Activated CD4-positive, alpha-beta memory T cell treated with anti-CD3 and anti-CD28 coated beads, Interleukin-2, amount 10 ng/mL, durations not matched to agents 7 days and 5 days (primary cell): ENCODE results near the gene XRCC6. TPM values are rescaled to one million over a fixed set of nuclear protein-coding genes. Genes with fewer than 3 reads are reported as not detected.
"Not testable (repeated sequence)": the region's sequence is repeated elsewhere in the genome, so short reads cannot be mapped to it uniquely, and the experiment has no call there.

Experiments
- CTCF ChIA-PET: fragments of 350-600 bp; sonication (Branson Sonifier 250); formaldehyde crosslinking; loops from one replicate; lab custom pipeline; 2021; ENCODE audit warnings: antibody characterized with exemption, inconsistent platforms; lab: Charles Lee
- POLR2A ChIA-PET: fragments of 350-600 bp; sonication (Branson Sonifier 250); formaldehyde crosslinking; loops from one replicate; lab custom pipeline; 2021; ENCODE audit warnings: antibody characterized with exemption; lab: Charles Lee
- DNase-seq: peaks from one replicate; pipeline ENCODE4 v3.0.0-alpha.2; 2020
- H3K27ac Mint-ChIP-seq: one replicate; pipeline ENCODE4 v1.8.0; 2021; ENCODE audit warnings: mild to moderate bottlenecking, mixed read lengths
- H3K27me3 Mint-ChIP-seq: one replicate; pipeline ENCODE4 v1.8.0; 2021; ENCODE audit warnings: mixed read lengths
- H3K36me3 Mint-ChIP-seq: one replicate; pipeline ENCODE4 v1.8.0; 2021; ENCODE audit warnings: low read depth, mixed read lengths
- H3K4me1 Mint-ChIP-seq: one replicate; pipeline ENCODE4 v1.8.0; 2021; ENCODE audit warnings: mixed read lengths
- H3K4me3 Mint-ChIP-seq: one replicate; pipeline ENCODE4 v1.8.0; 2021; ENCODE audit warnings: mild to moderate bottlenecking, mixed read lengths
- H3K9me3 Mint-ChIP-seq: one replicate; pipeline ENCODE4 v1.8.0; 2021; ENCODE audit warnings: mixed read lengths
- total RNA-seq, 2 experiments: library from RNA; stranded (reverse); gene quantifications; one replicate each; pipeline ENCODE4 v1.2.3, GENCODE V29; 2021

XRCC6 gene
- total RNA-seq, result 100 to 1,000 TPM; 244 to 251 TPM

- CTCF ChIA-PET, result interaction anchor here (0.8 to 2.9 kb wide), 7 partner anchors 17 to 78 kb away, joined by 4 to 10 read pairs (median 6); partner anchors contain the start of genes PMM1 and SNU13
- POLR2A ChIA-PET, result interaction anchor here (0.6 to 4.8 kb wide), 40 partner anchors 10 to 670 kb away, joined by 3 to 158 read pairs (median 6); partner anchors contain the start of genes ACO2, CCDC134, CENPM and PHF5A
- peaks cover 46% of the 10 kb centered on the region for H3K4me1 Mint-ChIP-seq
Measured at GRCh38 chr22:41621099-41621910, at the start of gene XRCC6. TSS of gene XRCC6 (plus strand) at chr22:41621295. CDS start at chr22:41622005, 710 bp downstream.

GRCh38 chr22:41571786-41572185, 49.3 kb upstream of the XRCC6 start:
- Mint-ChIP-seq H3K4me1 (no peaks in the 10 kb centered on the region), H3K4me3 (no peak overlapping the region), H3K27me3 (no peaks in the 10 kb centered on the region), H3K9me3 (no peaks in the 10 kb centered on the region), H3K36me3 (peaks cover 4% of the 10 kb centered on the region), H3K27ac (no peak overlapping the region)
- DNase-seq, result no peak
- POLR2A ChIA-PET, result no interaction called here
- CTCF ChIA-PET, result no interaction called here

More at GRCh38 chr22:41621099-41621910, at the start of gene XRCC6:
- H3K27ac Mint-ChIP-seq, result peak within 1 kb of the TSS; percentile 97
- peak; percentile 100 for DNase-seq
- no peaks in the 10 kb centered on the region for H3K9me3 Mint-ChIP-seq
- H3K36me3 Mint-ChIP-seq, result peaks cover 44% of the 10 kb centered on the region
- H3K4me3 Mint-ChIP-seq, result peak within 1 kb of the TSS; percentile 99
- no peaks in the 10 kb centered on the region for H3K27me3 Mint-ChIP-seq

GRCh38 chr22:41572305-41572704, 48.8 kb upstream of the XRCC6 start:
- POLR2A ChIA-PET, result interaction anchor here (0.9 to 3.3 kb wide), 2 partner anchors 17 to 49 kb away, joined by 3 to 18 read pairs; partner anchors contain the start of genes PMM1 and XRCC6
- CTCF ChIA-PET, H3K27ac Mint-ChIP-seq: not testable (repeated sequence)

GRCh38 chr22:41573677-41574076, 47.4 kb upstream of the XRCC6 start:
- Mint-ChIP-seq H3K27me3 (no peaks in the 10 kb centered on the region), H3K9me3 (no peaks in the 10 kb centered on the region), H3K27ac (no peak overlapping the region), H3K36me3 (peaks cover 16% of the 10 kb centered on the region), H3K4me3 (no peak overlapping the region), H3K4me1 (no peaks in the 10 kb centered on the region)
- no peak for DNase-seq
- POLR2A ChIA-PET, result interaction anchor here (3.3 kb wide), 1 partner anchor 16 kb away, joined by 18 read pairs; the partner anchor contains the start of gene PMM1
- CTCF ChIA-PET, result no interaction called here

More at GRCh38 chr22:41572305-41572704, 48.8 kb upstream of the XRCC6 start:
- not testable (repeated sequence) for H3K36me3 Mint-ChIP-seq, DNase-seq, H3K27me3 Mint-ChIP-seq, H3K9me3 Mint-ChIP-seq, H3K4me1 Mint-ChIP-seq, H3K4me3 Mint-ChIP-seq

GRCh38 chr22:41574847-41575381, 46.2 kb upstream of the XRCC6 start:
- Mint-ChIP-seq H3K4me1 (no peaks in the 10 kb centered on the region), H3K4me3 (no peak overlapping the region), H3K36me3 (peaks cover 16% of the 10 kb centered on the region), H3K27ac (no peak overlapping the region), H3K27me3 (no peaks in the 10 kb centered on the region), H3K9me3 (no peaks in the 10 kb centered on the region)
- ChIA-PET POLR2A (interaction anchor here (3.3 kb wide), 1 partner anchor 15 kb away, joined by 18 read pairs; the partner anchor contains the start of gene PMM1), CTCF (interaction anchor here (0.6 kb wide), 1 partner anchor 514 kb away, joined by 3 read pairs; no protein-coding TSS in a partner anchor)
- no peak for DNase-seq

GRCh38 chr22:41575533-41575932, 45.6 kb upstream of the XRCC6 start:
- peaks cover 21% of the 10 kb centered on the region for H3K36me3 Mint-ChIP-seq
- ChIA-PET POLR2A (interaction anchor here (3.3 kb wide), 1 partner anchor 14 kb away, joined by 18 read pairs; the partner anchor contains the start of gene PMM1), CTCF (no interaction called here)
- H3K27ac Mint-ChIP-seq, result no peak overlapping the region
- DNase-seq, result no peak
- H3K27me3 Mint-ChIP-seq, result no peaks in the 10 kb centered on the region
- no peaks in the 10 kb centered on the region for H3K9me3 Mint-ChIP-seq
- H3K4me1 Mint-ChIP-seq, result peaks cover 6% of the 10 kb centered on the region
- H3K4me3 Mint-ChIP-seq, result no peak overlapping the region

GRCh38 chr22:41576877-41577276, 44.2 kb upstream of the XRCC6 start:
- ChIA-PET CTCF (interaction anchor here (0.6 to 2.1 kb wide), 5 partner anchors 10 to 42 kb away, joined by 3 to 15 read pairs (median 4); partner anchors contain the start of genes PMM1 and POLR3H), POLR2A (interaction anchor here (0.8 to 1.8 kb wide), 3 partner anchors 12 to 195 kb away, joined by 3 to 8 read pairs (median 4); partner anchors contain the start of genes PMM1, TEF and XRCC6)
- DNase-seq, result peak; percentile 50
- no peak overlapping the region for H3K4me3 Mint-ChIP-seq
- no peaks in the 10 kb centered on the region for H3K27me3 Mint-ChIP-seq
- no peaks in the 10 kb centered on the region for H3K9me3 Mint-ChIP-seq
- H3K36me3 Mint-ChIP-seq, result peaks cover 21% of the 10 kb centered on the region
- no peak overlapping the region for H3K27ac Mint-ChIP-seq
- H3K4me1 Mint-ChIP-seq, result peaks cover 6% of the 10 kb centered on the region

GRCh38 chr22:41578114-41578513, 43.0 kb upstream of the XRCC6 start:
- CTCF ChIA-PET, result interaction anchor here (0.9 to 2.1 kb wide), 3 partner anchors 12 to 41 kb away, joined by 4 to 15 read pairs (median 9); partner anchors contain the start of gene PMM1
- Mint-ChIP-seq H3K4me1 (peaks cover 6% of the 10 kb centered on the region), H3K27ac (no peak overlapping the region), H3K9me3 (no peaks in the 10 kb centered on the region), H3K36me3 (peaks cover 29% of the 10 kb centered on the region), H3K27me3 (no peaks in the 10 kb centered on the region), H3K4me3 (no peak overlapping the region)
- POLR2A ChIA-PET, result no interaction called here
- DNase-seq, result no peak

- H3K4me3 Mint-ChIP-seq, result no peak overlapping the region
- peaks cover 35% of the 10 kb centered on the region for H3K36me3 Mint-ChIP-seq
- no peak overlapping the region for H3K27ac Mint-ChIP-seq
- ChIA-PET CTCF (interaction anchor here (1.6 kb wide), 1 partner anchor 11 kb away, joined by 5 read pairs; the partner anchor contains the start of gene PMM1), POLR2A (interaction anchor here (3.2 kb wide), 1 partner anchor 10 kb away, joined by 18 read pairs; the partner anchor contains the start of gene PMM1)
- H3K9me3 Mint-ChIP-seq, result no peaks in the 10 kb centered on the region
- no peak for DNase-seq
- peaks cover 6% of the 10 kb centered on the region for H3K4me1 Mint-ChIP-seq
- no peaks in the 10 kb centered on the region for H3K27me3 Mint-ChIP-seq
Measured at GRCh38 chr22:41578818-41579217, 42.3 kb upstream of the XRCC6 start.

GRCh38 chr22:41579297-41579996, 41.6 kb upstream of the XRCC6 start:
- POLR2A ChIA-PET, result interaction anchor here (3.2 kb wide), 1 partner anchor 10 kb away, joined by 18 read pairs; the partner anchor contains the start of gene PMM1

GRCh38 chr22:41579997-41580355, 41.1 kb upstream of the XRCC6 start:
- Mint-ChIP-seq H3K9me3 (no peaks in the 10 kb centered on the region), H3K27ac (no peak overlapping the region), H3K27me3 (no peaks in the 10 kb centered on the region), H3K4me1 (peaks cover 6% of the 10 kb centered on the region), H3K36me3 (peaks cover 44% of the 10 kb centered on the region), H3K4me3 (no peak overlapping the region)
- CTCF ChIA-PET, result interaction anchor here (1.6 kb wide), 1 partner anchor 9 kb away, joined by 5 read pairs; the partner anchor contains the start of gene PMM1
- DNase-seq, result no peak
- POLR2A ChIA-PET, result interaction anchor here (1.5 to 3.2 kb wide), 3 partner anchors 9 to 133 kb away, joined by 3 to 18 read pairs (median 8); partner anchors contain the start of genes PMM1 and TOB2

More at GRCh38 chr22:41579297-41579996, 41.6 kb upstream of the XRCC6 start:
- Mint-ChIP-seq H3K9me3 (no peaks in the 10 kb centered on the region), H3K27ac (no peak overlapping the region), H3K4me3 (no peak overlapping the region), H3K4me1 (peaks cover 6% of the 10 kb centered on the region), H3K27me3 (no peaks in the 10 kb centered on the region), H3K36me3 (peaks cover 38% of the 10 kb centered on the region)
- no peak for DNase-seq
- CTCF ChIA-PET, result interaction anchor here (1.6 kb wide), 1 partner anchor 10 kb away, joined by 5 read pairs; the partner anchor contains the start of gene PMM1

GRCh38 chr22:41582694-41583093, 38.4 kb upstream of the XRCC6 start:
- POLR2A ChIA-PET, result no interaction called here
- CTCF ChIA-PET, result no interaction called here
- Mint-ChIP-seq H3K4me1 (peaks cover 10% of the 10 kb centered on the region), H3K36me3 (peaks cover 34% of the 10 kb centered on the region), H3K9me3 (no peaks in the 10 kb centered on the region), H3K27ac (no peak overlapping the region), H3K27me3 (no peaks in the 10 kb centered on the region), H3K4me3 (no peak overlapping the region)
- no peak for DNase-seq
